Peyer's patch (tissue), 4 donors: ENCODE measurements around the gene SLC2A2. TPM values are rescaled to one million over a fixed set of nuclear protein-coding genes. Genes with fewer than 3 reads are reported as not detected.

Experiments
- DNase-seq, 3 donors: peaks; one replicate each; pipeline ENCODE4 v3.0.0-alpha.2; 2017 to 2019
- H3K27ac ChIP-seq, 4 donors: fragments of 200-600 bp; sonication (generic); one replicate each; pipeline ENCODE4 v1.5.1; 2016 to 2019
- H3K27me3 ChIP-seq, 2 donors: fragments of 200-600 bp; sonication (generic); one replicate each; pipeline ENCODE4 v1.5.1; 2019
- H3K36me3 ChIP-seq, 3 donors: fragments of 200-600 bp; sonication (generic); one replicate each; pipeline ENCODE4 v1.5.1; 2016 to 2019
- H3K4me1 ChIP-seq, 4 donors: fragments of 200-600 bp; sonication (generic); one replicate each; pipeline ENCODE4 v1.5.1; 2016 to 2019
- H3K4me3 ChIP-seq, 4 donors: fragments of 200-600 bp; sonication (generic); 1 replicate in 3 of 4; 2 replicates in 1 of 4; pipeline ENCODE4 v1.5.1; 2016 to 2019; ENCODE audit warnings: mild to moderate bottlenecking in 1 of 4
- H3K9me3 ChIP-seq, 4 donors: fragments of 200-600 bp; sonication (generic); one replicate each; pipeline ENCODE4 v1.5.1; 2016 to 2019; ENCODE audit warnings: mild to moderate bottlenecking in 1 of 4
- CTCF ChIP-seq, 6 experiments: fragments of 450-650 bp in 4 of 6; fragments of 200-600 bp in 2 of 6; sonication (generic) in 1 of 6; IDR thresholded peaks; one replicate each; pipeline ENCODE4 v1.5.1; 2017 to 2019; ENCODE audit warnings: antibody characterized with exemption in 6 of 6, mild to moderate bottlenecking in 3 of 6, moderate library complexity in 1 of 6
- POLR2A ChIP-seq, 2 donors: fragments of 450-650 bp; IDR thresholded peaks; one replicate each; pipeline ENCODE4 v1.5.1; 2017; ENCODE audit warnings: antibody characterized with exemption in 2 of 2, mild to moderate bottlenecking in 2 of 2, moderate library complexity in 2 of 2
- total RNA-seq, 4 donors: library from RNA; depleted of rRNA; stranded (reverse); fragments of >200 nt; gene quantifications; one replicate each; pipeline ENCODE4 v1.1.0, GENCODE V29; 2016

The SLC2A2 gene
- total RNA-seq, 4 donors from 2014 or later, result 2.5 to 115 (median 92.7) TPM

GRCh38 chr3:171064461-171064860 is 37.9 kb upstream of the SLC2A2 start:
- Histone ChIP-seq H3K4me1 (no peaks in the 10 kb centered on the region), H3K36me3 (peaks cover 0 to 35% (median 0%) of the 10 kb centered on the region in 3 donors), H3K27ac (no peak overlapping the region), H3K4me3 (no peak overlapping the region), H3K9me3 (no peaks in the 10 kb centered on the region), H3K27me3 (no peaks in the 10 kb centered on the region)
- DNase-seq, result no peak
- TF ChIP-seq POLR2A (IDR thresholded peaks at IDR 0.05), result no peak

- DNase-seq, result no peak
- H3K27me3 ChIP-seq, result no peaks in the 10 kb centered on the region
- no peak overlapping the region for H3K4me3 ChIP-seq
- no peaks in the 10 kb centered on the region for H3K4me1 ChIP-seq
- H3K27ac ChIP-seq, result no peak overlapping the region
- no peaks in the 10 kb centered on the region for H3K9me3 ChIP-seq
- peaks cover 0 to 20% (median 0%) of the 10 kb centered on the region in 3 donors for H3K36me3 ChIP-seq
- TF ChIP-seq POLR2A (IDR thresholded peaks at IDR 0.05) (no peak), CTCF (IDR thresholded peaks at IDR 0.05) (no peak)
Observed at GRCh38 chr3:171061749-171062148, 35.2 kb upstream of the SLC2A2 start.

- Histone ChIP-seq H3K4me3 (no peak overlapping the region), H3K27me3 (no peaks in the 10 kb centered on the region), H3K9me3 (no peaks in the 10 kb centered on the region), H3K4me1 (no peaks in the 10 kb centered on the region), H3K27ac (no peak overlapping the region), H3K36me3 (peaks cover 0 to 8% (median 0%) of the 10 kb centered on the region in 3 donors)
- TF ChIP-seq POLR2A (IDR thresholded peaks at IDR 0.05), result no peak
- TF ChIP-seq CTCF (IDR thresholded peaks at IDR 0.05), result no peak
- DNase-seq, result no peak
Observed at GRCh38 chr3:171059978-171060377, 33.5 kb upstream of the SLC2A2 start.

- H3K27ac ChIP-seq, result no peak overlapping the region
- H3K36me3 ChIP-seq, result peaks cover 0 to 6% (median 0%) of the 10 kb centered on the region in 3 donors
- H3K4me3 ChIP-seq, result no peak overlapping the region
- H3K4me1 ChIP-seq, result no peaks in the 10 kb centered on the region
- no peaks in the 10 kb centered on the region for H3K9me3 ChIP-seq
- TF ChIP-seq POLR2A (IDR thresholded peaks at IDR 0.05) (no peak), CTCF (IDR thresholded peaks at IDR 0.05) (no peak)
- H3K27me3 ChIP-seq, result no peaks in the 10 kb centered on the region
- no peak for DNase-seq
Observed at GRCh38 chr3:171058873-171059603, 32.5 kb upstream of the SLC2A2 start.

GRCh38 chr3:171058058-171058457 is 31.5 kb upstream of the SLC2A2 start:
- Histone ChIP-seq H3K4me3 (no peak overlapping the region), H3K27me3 (no peaks in the 10 kb centered on the region), H3K9me3 (no peaks in the 10 kb centered on the region), H3K36me3 (no peaks in the 10 kb centered on the region), H3K27ac (no peak overlapping the region), H3K4me1 (peaks cover 0 to 3% (median 0%) of the 10 kb centered on the region in 4 donors)
- no peak for DNase-seq
- TF ChIP-seq POLR2A (IDR thresholded peaks at IDR 0.05), result no peak
- TF ChIP-seq CTCF (IDR thresholded peaks at IDR 0.05), result no peak

- Histone ChIP-seq H3K36me3 (no peaks in the 10 kb centered on the region), H3K27me3 (no peaks in the 10 kb centered on the region), H3K9me3 (no peaks in the 10 kb centered on the region), H3K4me1 (peaks cover 0 to 3% (median 0%) of the 10 kb centered on the region in 4 donors), H3K27ac (no peak overlapping the region), H3K4me3 (no peak overlapping the region)
- no peak for TF ChIP-seq CTCF (IDR thresholded peaks at IDR 0.05)
- TF ChIP-seq POLR2A (IDR thresholded peaks at IDR 0.05), result no peak
- DNase-seq, result no peak
Observed at GRCh38 chr3:171057072-171057471, 30.6 kb upstream of the SLC2A2 start.
